ENCODE data around the gene ZNF740. TPM values are rescaled to one million over a fixed set of nuclear protein-coding genes. Genes with fewer than 3 reads are reported as not detected.

The ZNF740 gene
- polyA plus RNA-seq, 1 of the 3 experiments (the other 2 are of a cell fraction) = 14.6 TPM

GRCh38 chr12:53244337-53244736 is 63.8 kb downstream of the ZNF740 start:
- POLR2A ChIA-PET = interaction anchor here (1.0 to 1.9 kb wide), 2 partner anchors 10 to 25 kb away, joined by 5 to 8 read pairs; no protein-coding TSS in a partner anchor
- H3K27ac ChIP-seq (ENCODE audit: low read depth in 2 of 2, low read length in 1 of 2) = peak overlapping the region in 1 of 2 experiments; percentile 50; a peak in 1 of 4 replicates

More at GRCh38 chr12:53244337-53244736, 63.8 kb downstream of the ZNF740 start:
- Histone ChIP-seq H3K4me1 (ENCODE audit: control insufficient read depth in 1 of 2, insufficient read depth in 2 of 2, low read depth in 1 of 2, low read length in 1 of 2) (peaks cover 0 to 2% of the 10 kb centered on the region in 2 experiments; a peak in 1 of 4 replicates), H3K36me3 (replicated peaks in 1 of 2; ENCODE audit: control insufficient read depth in 1 of 2, insufficient read depth in 2 of 2, low read length in 1 of 2) (no peaks in the 10 kb centered on the region), H3K9me2 (no peaks in the 10 kb centered on the region), H3K9ac (no peak overlapping the region), H3K4me2 (no peak overlapping the region), H3K4me3 (ENCODE audit: low read depth in 2 of 2, low read length in 1 of 2) (no peak overlapping the region), H3K9me3 (no peaks in the 10 kb centered on the region), H3F3A (replicated peaks; ENCODE audit: insufficient read depth) (no peaks in the 10 kb centered on the region), H3K79me2 (ENCODE audit: insufficient read depth) (no peaks in the 10 kb centered on the region), H2AFZ (ENCODE audit: low read depth) (no peak overlapping the region), H4K20me1 (ENCODE audit: insufficient read depth) (no peaks in the 10 kb centered on the region), H3K27me3 (ENCODE audit: insufficient read depth) (peaks cover 4% of the 10 kb centered on the region; the same call in 1 of the 2 replicates)
- TF ChIP-seq FOXM1 (IDR thresholded peaks at IDR 0.05; ENCODE audit: low read depth) (no peak), GABPA (IDR thresholded peaks at IDR 0.05; ENCODE audit: low read depth) (no peak), GATA2 (CRISPR knock-in tag; IDR thresholded peaks at IDR 0.05) (0 out of 2 replicates have a peak, but pooled peaks have one; percentile 21)
- 33% methylated on average over 1 of the region's 1 CpG for WGBS (ENCODE audit: low lambda C conversion rate)
- DNase-seq = peak; percentile 56
- CTCF ChIA-PET = interaction anchor here (1.1 to 3.8 kb wide), 5 partner anchors 27 to 85 kb away, joined by 3 to 33 read pairs (median 5); no protein-coding TSS in a partner anchor

Small RNA genes lying within 50 kb of the gene (small RNA-seq; reads per million reads assigned to genes)
- gene HIGD1AP1 (0 to 0.64 (median 0) reads per million in 7 experiments), gene RNU6-333P (0 reads per million in 7 experiments)

Other genes starting within 250 kb of the ZNF740 start
- 332 and 351 TPM in 2 replicates for gene KRT18, start 231.6 kb upstream of the ZNF740 start, polyA plus RNA-seq (2012; rRNA removed)
- gene EIF4B, start 174.3 kb upstream of the ZNF740 start, polyA plus RNA-seq (2012; rRNA removed) = 267 and 292 TPM in 2 replicates
- gene TNS2, start 130.7 kb upstream of the ZNF740 start, polyA plus RNA-seq (2012; rRNA removed) = 32.7 and 50.0 TPM in 2 replicates
- gene SPRYD3, start 101.3 kb upstream of the ZNF740 start, polyA plus RNA-seq (2012; rRNA removed) = 20.3 and 25.8 TPM in 2 replicates
- 290 and 570 TPM in 2 replicates for gene IGFBP6, start 83.1 kb upstream of the ZNF740 start, polyA plus RNA-seq (2012; rRNA removed)
- 0.13 and 0.18 TPM in 2 replicates for gene SOAT2, start 77.2 kb upstream of the ZNF740 start, polyA plus RNA-seq (2012; rRNA removed)
- gene CSAD, start 203 bp downstream of the ZNF740 start, polyA plus RNA-seq (2012; rRNA removed) = 32.2 and 45.4 TPM in 2 replicates
- 0.25 and 0.31 TPM in 2 replicates for gene ITGB7, start 26.5 kb downstream of the ZNF740 start, polyA plus RNA-seq (2012; rRNA removed)
- 35.0 and 36.6 TPM in 2 replicates for gene RARG, start 51.5 kb downstream of the ZNF740 start, polyA plus RNA-seq (2012; rRNA removed)
- 6.9 and 8.6 TPM in 2 replicates for gene ESPL1, start 87.6 kb downstream of the ZNF740 start, polyA plus RNA-seq (2012; rRNA removed)
- gene PFDN5, start 114.8 kb downstream of the ZNF740 start, polyA plus RNA-seq (2012; rRNA removed) = 1,198 and 1,880 TPM in 2 replicates
- gene MYG1, start 119.0 kb downstream of the ZNF740 start, polyA plus RNA-seq (2012; rRNA removed) = 93.5 and 101 TPM in 2 replicates
- gene AAAS, start 140.9 kb downstream of the ZNF740 start, polyA plus RNA-seq (2012; rRNA removed) = 64.9 and 70.6 TPM in 2 replicates
- gene SP7, start 155.6 kb downstream of the ZNF740 start, polyA plus RNA-seq (2012; rRNA removed) = not detected in 2 replicates
- 12.9 and 18.8 TPM in 2 replicates for gene SP1, start 199.5 kb downstream of the ZNF740 start, polyA plus RNA-seq (2012; rRNA removed)
- gene AMHR2, start 243.1 kb downstream of the ZNF740 start, polyA plus RNA-seq (2012; rRNA removed) = 0.03 and 0.06 TPM in 2 replicates